OCI-M2 (cell line): ENCODE results near the gene CAMKMT.

ENCODE experiments used
- DNase-seq: peaks from one replicate; lab custom pipeline; 2025; ENCODE audit not compliant: unreplicated experiment; lab: John Stamatoyannopoulos, UW

The CAMKMT gene

GRCh38 chr2:44723921-44724320, 362.2 kb downstream of the CAMKMT start:
- DNase-seq = no peak

- DNase-seq = no peak
Observed at GRCh38 chr2:44730593-44730992, 368.8 kb downstream of the CAMKMT start.

- no peak for DNase-seq
Observed at GRCh38 chr2:44731505-44731904, 369.8 kb downstream of the CAMKMT start.

GRCh38 chr2:44736270-44736942, 374.7 kb downstream of the CAMKMT start:
- no peak for DNase-seq

- DNase-seq = no peak
Observed at GRCh38 chr2:44740678-44741077, 378.9 kb downstream of the CAMKMT start.

GRCh38 chr2:44741507-44741906, 379.8 kb downstream of the CAMKMT start:
- no peak for DNase-seq

GRCh38 chr2:44742057-44742456, 380.3 kb downstream of the CAMKMT start:
- DNase-seq = no peak

- no peak for DNase-seq
Observed at GRCh38 chr2:44743473-44743872, 381.7 kb downstream of the CAMKMT start.

GRCh38 chr2:44744961-44745892, 383.5 kb downstream of the CAMKMT start:
- no peak for DNase-seq

- DNase-seq = no peak
Observed at GRCh38 chr2:44745922-44746766, 384.4 kb downstream of the CAMKMT start.

GRCh38 chr2:44746856-44747615, 385.3 kb downstream of the CAMKMT start:
- no peak for DNase-seq

- no peak for DNase-seq
Observed at GRCh38 chr2:44747794-44748193, 386.0 kb downstream of the CAMKMT start.

- DNase-seq = no peak
Observed at GRCh38 chr2:44751754-44752479, 390.2 kb downstream of the CAMKMT start.

GRCh38 chr2:44752761-44753160, 391.0 kb downstream of the CAMKMT start:
- DNase-seq = no peak

- DNase-seq = no peak
Observed at GRCh38 chr2:44753552-44754285, 392.0 kb downstream of the CAMKMT start.

- DNase-seq = no peak
Observed at GRCh38 chr2:44758591-44758990, 396.8 kb downstream of the CAMKMT start.

GRCh38 chr2:44759823-44760222, 398.1 kb downstream of the CAMKMT start:
- DNase-seq = no peak

- no peak for DNase-seq
Observed at GRCh38 chr2:44763275-44763782, 401.6 kb downstream of the CAMKMT start.

GRCh38 chr2:44766220-44766619, 404.5 kb downstream of the CAMKMT start:
- DNase-seq = no peak
